Neural cell (in vitro differentiated cells): Measurements from ENCODE around the gene C6orf132. TPM values are rescaled to one million over a fixed set of nuclear protein-coding genes. Genes with fewer than 3 reads are reported as not detected.

ENCODE experiments used
- H2AFZ ChIP-seq: fragments of 200-600, 300-800 bp; sonication (generic), shearing (Covaris generic); 2 replicates; pipeline ENCODE4 v1.6.0; 2014; ENCODE audit warnings: low read depth, mild to moderate bottlenecking, antibody characterized with exemption, low read length, moderate library complexity
- H3F3A ChIP-seq: fragments of 200-600 bp; shearing (Covaris generic); 2 replicates; pipeline ENCODE4 v1.6.1; 2016; ENCODE audit warnings: mild to moderate bottlenecking, moderate library complexity, mixed read lengths, antibody characterized with exemption, low read length; ENCODE audit not compliant: insufficient read depth, poor library complexity, severe bottlenecking
- H3K27ac ChIP-seq: fragments of 200-600, 300-800 bp; sonication (generic), shearing (Covaris generic); 2 replicates; pipeline ENCODE4 v1.5.1; 2014; ENCODE audit warnings: mild to moderate bottlenecking, low read length, moderate library complexity
- H3K27me3 ChIP-seq: fragments of 300-800, 200-600 bp; sonication (generic), shearing (Covaris generic); 2 replicates; pipeline ENCODE4 v1.6.0; 2014; ENCODE audit warnings: mild to moderate bottlenecking, low read depth, low read length, moderate library complexity; ENCODE audit not compliant: insufficient read depth
- H3K36me3 ChIP-seq: fragments of 300-800, 200-600 bp; sonication (generic), shearing (Covaris generic); 2 replicates; pipeline ENCODE4 v1.5.1; 2014; ENCODE audit warnings: mild to moderate bottlenecking, antibody characterized with exemption, low read length, moderate library complexity; ENCODE audit not compliant: insufficient read depth
- H3K4me2 ChIP-seq: fragments of 300-800, 200-600 bp; sonication (generic), shearing (Covaris generic); 2 replicates; pipeline ENCODE4 v1.6.0; 2014; ENCODE audit warnings: mild to moderate bottlenecking, low read length
- H3K4me3 ChIP-seq: fragments of 300-800, 200-600 bp; sonication (generic), shearing (Covaris generic); 2 replicates; pipeline ENCODE4 v1.5.1; 2014; ENCODE audit warnings: mild to moderate bottlenecking, low read length, moderate library complexity
- H3K79me2 ChIP-seq: fragments of 200-600 bp; shearing (Covaris generic); replicated peaks from 2 replicates; pipeline ENCODE4 v1.6.0; 2014; ENCODE audit warnings: mild to moderate bottlenecking, low read length, moderate library complexity; ENCODE audit not compliant: insufficient read depth
- H3K9ac ChIP-seq: fragments of 300-800, 200-600 bp; sonication (generic), shearing (Covaris generic); 2 replicates; pipeline ENCODE4 v1.6.1; 2016; ENCODE audit warnings: mild to moderate bottlenecking, low read length, mixed read lengths
- H3K9me2 ChIP-seq: fragments of 200-600 bp; shearing (Covaris generic); 2 replicates; pipeline ENCODE4 v1.6.1; 2016; ENCODE audit warnings: mild to moderate bottlenecking, low read length, mixed read lengths; ENCODE audit not compliant: insufficient read depth
- H3K9me3 ChIP-seq: fragments of 200-600, 300-800 bp; sonication (generic), shearing (Covaris generic); 2 replicates; pipeline ENCODE4 v1.6.1; 2016; ENCODE audit warnings: mild to moderate bottlenecking, mixed run types, low read length, moderate library complexity, mixed read lengths
- H4K20me1 ChIP-seq: fragments of 200-600 bp; shearing (Covaris generic); 2 replicates; pipeline ENCODE4 v1.6.1; 2016; ENCODE audit warnings: mild to moderate bottlenecking, mixed run types; ENCODE audit not compliant: insufficient read depth
- EP300 ChIP-seq: fragments of 450-650 bp; conservative IDR thresholded peaks from 2 replicates; pipeline ENCODE4 v1.6.1; 2014; ENCODE audit warnings: antibody characterized with exemption, mild to moderate bottlenecking, moderate library complexity; ENCODE audit not compliant: poor library complexity, severe bottlenecking
- EZH2 ChIP-seq: fragments of 200-600, 300-800 bp; shearing (Covaris generic), sonication (generic); IDR thresholded peaks from 2 replicates; pipeline ENCODE4 v1.6.1; 2014; ENCODE audit warnings: antibody characterized with exemption, low read length, borderline replicate concordance, mild to moderate bottlenecking; ENCODE audit not compliant: insufficient read depth, poor library complexity, severe bottlenecking
- MXI1 ChIP-seq: fragments of 450-650 bp; conservative IDR thresholded peaks from 2 replicates; pipeline ENCODE4 v1.6.1; 2014; ENCODE audit warnings: antibody characterized with exemption, mild to moderate bottlenecking; ENCODE audit not compliant: poor library complexity, severe bottlenecking
- RAD21 ChIP-seq: fragments of 450-650 bp; conservative IDR thresholded peaks from 2 replicates; pipeline ENCODE4 v1.6.1; 2014; ENCODE audit warnings: antibody characterized with exemption, mild to moderate bottlenecking, moderate library complexity
- SMC3 ChIP-seq: fragments of 450-650 bp; conservative IDR thresholded peaks from 2 replicates; pipeline ENCODE4 v1.6.1; 2014; ENCODE audit warnings: antibody characterized with exemption, mild to moderate bottlenecking, moderate library complexity; ENCODE audit not compliant: poor library complexity
- TAF1 ChIP-seq: IDR thresholded peaks from 2 replicates; pipeline ENCODE4 v1.6.1; 2012; ENCODE audit warnings: low read depth
- polyA plus RNA-seq: library from polyadenylated mRNA; depleted of rRNA; stranded (reverse); fragments of >200 nt; gene quantifications from 2 replicates; pipeline ENCODE4 v1.2.3, GENCODE V29; 2014
- TF ChIP-seq, protein P1 (sequence below): IDR thresholded peaks from 2 replicates; pipeline ENCODE4 v1.6.1; 2012; ENCODE audit warnings: borderline replicate concordance
- TF ChIP-seq, protein P2 (sequence below): fragments of 450-650 bp; IDR thresholded peaks from 2 replicates; pipeline ENCODE4 v1.5.1; 2014; ENCODE audit warnings: antibody characterized with exemption, mild to moderate bottlenecking, moderate library complexity; ENCODE audit not compliant: poor library complexity, severe bottlenecking

The C6orf132 gene
- polyA plus RNA-seq, 1 donor from 2014 or later, result not detected

DNA sequence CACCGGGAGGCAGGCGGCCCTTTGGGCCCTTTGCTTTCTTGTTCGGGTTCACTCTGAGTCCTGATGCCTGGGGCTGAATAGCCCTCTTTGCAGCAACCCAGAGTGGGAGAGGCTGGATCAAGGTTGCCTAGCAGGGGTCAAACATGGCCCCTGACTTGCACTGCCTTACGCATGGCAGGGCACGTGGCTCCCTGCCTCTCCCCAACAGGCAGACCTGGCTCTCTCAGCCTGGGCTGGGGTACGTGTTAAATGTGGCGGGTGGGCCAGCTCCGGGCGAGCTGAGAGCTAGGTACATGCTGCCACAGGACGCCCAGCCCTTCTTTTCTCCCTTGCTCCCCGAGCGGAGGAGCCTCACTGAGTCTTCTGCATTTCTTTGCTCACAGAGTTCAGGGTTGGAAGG, 7.3 kb downstream of the C6orf132 start (continued):
- TF ChIP-seq, protein P1, sequence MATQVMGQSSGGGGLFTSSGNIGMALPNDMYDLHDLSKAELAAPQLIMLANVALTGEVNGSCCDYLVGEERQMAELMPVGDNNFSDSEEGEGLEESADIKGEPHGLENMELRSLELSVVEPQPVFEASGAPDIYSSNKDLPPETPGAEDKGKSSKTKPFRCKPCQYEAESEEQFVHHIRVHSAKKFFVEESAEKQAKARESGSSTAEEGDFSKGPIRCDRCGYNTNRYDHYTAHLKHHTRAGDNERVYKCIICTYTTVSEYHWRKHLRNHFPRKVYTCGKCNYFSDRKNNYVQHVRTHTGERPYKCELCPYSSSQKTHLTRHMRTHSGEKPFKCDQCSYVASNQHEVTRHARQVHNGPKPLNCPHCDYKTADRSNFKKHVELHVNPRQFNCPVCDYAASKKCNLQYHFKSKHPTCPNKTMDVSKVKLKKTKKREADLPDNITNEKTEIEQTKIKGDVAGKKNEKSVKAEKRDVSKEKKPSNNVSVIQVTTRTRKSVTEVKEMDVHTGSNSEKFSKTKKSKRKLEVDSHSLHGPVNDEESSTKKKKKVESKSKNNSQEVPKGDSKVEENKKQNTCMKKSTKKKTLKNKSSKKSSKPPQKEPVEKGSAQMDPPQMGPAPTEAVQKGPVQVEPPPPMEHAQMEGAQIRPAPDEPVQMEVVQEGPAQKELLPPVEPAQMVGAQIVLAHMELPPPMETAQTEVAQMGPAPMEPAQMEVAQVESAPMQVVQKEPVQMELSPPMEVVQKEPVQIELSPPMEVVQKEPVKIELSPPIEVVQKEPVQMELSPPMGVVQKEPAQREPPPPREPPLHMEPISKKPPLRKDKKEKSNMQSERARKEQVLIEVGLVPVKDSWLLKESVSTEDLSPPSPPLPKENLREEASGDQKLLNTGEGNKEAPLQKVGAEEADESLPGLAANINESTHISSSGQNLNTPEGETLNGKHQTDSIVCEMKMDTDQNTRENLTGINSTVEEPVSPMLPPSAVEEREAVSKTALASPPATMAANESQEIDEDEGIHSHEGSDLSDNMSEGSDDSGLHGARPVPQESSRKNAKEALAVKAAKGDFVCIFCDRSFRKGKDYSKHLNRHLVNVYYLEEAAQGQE, result no peak

DNA sequence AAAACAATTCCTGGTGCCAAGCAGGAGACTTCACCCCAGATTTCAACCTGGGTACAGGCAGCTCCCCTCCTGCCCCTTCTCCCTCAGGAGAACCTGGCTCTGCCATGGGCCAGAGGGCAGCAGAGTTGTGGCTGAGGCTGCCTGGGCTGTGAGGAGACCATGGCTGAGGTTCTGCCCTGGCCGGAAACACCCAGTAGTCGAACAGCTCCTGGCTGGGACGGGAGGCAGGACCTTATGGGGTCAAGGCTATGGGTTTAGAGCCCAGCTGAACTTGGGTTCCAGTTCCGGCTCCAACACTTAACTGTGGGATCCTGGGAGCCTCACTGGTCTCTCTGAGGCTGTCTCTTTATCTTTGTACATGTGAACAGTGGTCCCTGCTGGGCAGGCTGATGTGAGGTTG, 8.5 kb downstream of the C6orf132 start:
- no peak overlapping the region for H2AFZ ChIP-seq
- H3K79me2 ChIP-seq, result no peaks in the 10 kb centered on the region
- no peaks in the 10 kb centered on the region for H4K20me1 ChIP-seq
- no peak overlapping the region for H3K27ac ChIP-seq
- no peaks in the 10 kb centered on the region for H3K9me3 ChIP-seq
- TF ChIP-seq MXI1 (no peak), RAD21 (no peak), SMC3 (no peak), EZH2 (no peak), EP300 (no peak)
- TF ChIP-seq, protein P1, result no peak
- TF ChIP-seq, protein P2, sequence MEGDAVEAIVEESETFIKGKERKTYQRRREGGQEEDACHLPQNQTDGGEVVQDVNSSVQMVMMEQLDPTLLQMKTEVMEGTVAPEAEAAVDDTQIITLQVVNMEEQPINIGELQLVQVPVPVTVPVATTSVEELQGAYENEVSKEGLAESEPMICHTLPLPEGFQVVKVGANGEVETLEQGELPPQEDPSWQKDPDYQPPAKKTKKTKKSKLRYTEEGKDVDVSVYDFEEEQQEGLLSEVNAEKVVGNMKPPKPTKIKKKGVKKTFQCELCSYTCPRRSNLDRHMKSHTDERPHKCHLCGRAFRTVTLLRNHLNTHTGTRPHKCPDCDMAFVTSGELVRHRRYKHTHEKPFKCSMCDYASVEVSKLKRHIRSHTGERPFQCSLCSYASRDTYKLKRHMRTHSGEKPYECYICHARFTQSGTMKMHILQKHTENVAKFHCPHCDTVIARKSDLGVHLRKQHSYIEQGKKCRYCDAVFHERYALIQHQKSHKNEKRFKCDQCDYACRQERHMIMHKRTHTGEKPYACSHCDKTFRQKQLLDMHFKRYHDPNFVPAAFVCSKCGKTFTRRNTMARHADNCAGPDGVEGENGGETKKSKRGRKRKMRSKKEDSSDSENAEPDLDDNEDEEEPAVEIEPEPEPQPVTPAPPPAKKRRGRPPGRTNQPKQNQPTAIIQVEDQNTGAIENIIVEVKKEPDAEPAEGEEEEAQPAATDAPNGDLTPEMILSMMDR, result no peak
- no peak overlapping the region for H3K4me3 ChIP-seq
- no peaks in the 10 kb centered on the region for H3K36me3 ChIP-seq
- H3K9ac ChIP-seq, result no peak overlapping the region
- no peak overlapping the region for H3K4me2 ChIP-seq
- no peaks in the 10 kb centered on the region for H3K27me3 ChIP-seq
- no peaks in the 10 kb centered on the region for H3K9me2 ChIP-seq
- H3F3A ChIP-seq, result no peaks in the 10 kb centered on the region

DNA sequence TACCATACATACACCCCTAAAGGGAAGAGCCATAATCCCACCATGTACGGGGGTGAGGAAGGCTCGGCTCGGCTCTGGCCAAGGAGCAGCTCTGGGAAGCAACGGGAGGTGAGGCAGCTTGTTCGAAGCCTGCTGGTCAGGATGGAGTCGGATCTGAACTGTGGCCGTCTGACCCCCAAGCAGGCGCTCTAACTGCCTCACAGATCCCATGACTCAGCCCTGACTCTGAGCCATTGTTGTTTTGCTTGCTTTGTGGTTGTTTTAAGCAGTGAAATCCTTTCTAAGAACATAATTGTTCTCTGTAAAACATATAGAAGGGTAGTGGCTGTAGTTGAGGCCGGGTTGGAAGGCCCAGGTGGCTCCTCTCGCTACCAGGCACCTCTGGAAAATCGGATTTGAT, 10.9 kb downstream of the C6orf132 start:
- no peaks in the 10 kb centered on the region for H3K9me2 ChIP-seq
- no peak overlapping the region for H3K4me3 ChIP-seq
- H3K27ac ChIP-seq, result no peak overlapping the region
- no peaks in the 10 kb centered on the region for H3K79me2 ChIP-seq
- no peak overlapping the region for H3K4me2 ChIP-seq
- no peak overlapping the region for H2AFZ ChIP-seq
- H3K9me3 ChIP-seq, result no peaks in the 10 kb centered on the region
- no peaks in the 10 kb centered on the region for H3F3A ChIP-seq
- no peak overlapping the region for H3K9ac ChIP-seq
- H4K20me1 ChIP-seq, result no peaks in the 10 kb centered on the region
- H3K36me3 ChIP-seq, result no peaks in the 10 kb centered on the region
- TF ChIP-seq TAF1 (no peak), SMC3 (no peak), EZH2 (no peak)
- TF ChIP-seq, protein P2, result no peak
- H3K27me3 ChIP-seq, result no peaks in the 10 kb centered on the region
